Immature natural killer cell (primary cell): ENCODE data around the gene HOXB7. TPM values are rescaled to one million over a fixed set of nuclear protein-coding genes. Genes with fewer than 3 reads are reported as not detected.

ENCODE experiments used
- DNase-seq, 3 donors: peaks; one replicate each; pipeline ENCODE4 v3.0.0; 2022; ENCODE audit warnings: mixed read lengths in 1 of 3
- H3K27ac Mint-ChIP-seq, 6 donors: one replicate each; pipeline ENCODE4 v1.8.0; 2020; ENCODE audit warnings: mixed read lengths in 6 of 6, mild to moderate bottlenecking in 5 of 6, inconsistent platforms in 4 of 6, moderate library complexity in 3 of 6
- H3K27me3 Mint-ChIP-seq, 3 donors: one replicate each; pipeline ENCODE4 v1.8.0; 2020 to 2021; ENCODE audit warnings: low read depth in 3 of 3, mild to moderate bottlenecking in 3 of 3, mixed read lengths in 3 of 3, moderate library complexity in 3 of 3, inconsistent platforms in 1 of 3
- H3K36me3 Mint-ChIP-seq, 3 donors: one replicate each; pipeline ENCODE4 v1.8.0; 2020; ENCODE audit warnings: mixed read lengths in 3 of 3, inconsistent platforms in 2 of 3, mild to moderate bottlenecking in 2 of 3
- H3K4me1 Mint-ChIP-seq, 2 donors: one replicate each; pipeline ENCODE4 v1.8.0; 2020; ENCODE audit warnings: inconsistent platforms in 2 of 2, mild to moderate bottlenecking in 2 of 2, mixed read lengths in 2 of 2, moderate library complexity in 1 of 2
- H3K4me3 Mint-ChIP-seq, 5 donors: one replicate each; pipeline ENCODE4 v1.8.0; 2020; ENCODE audit warnings: mild to moderate bottlenecking in 5 of 5, mixed read lengths in 5 of 5, inconsistent platforms in 3 of 5, moderate library complexity in 3 of 5
- H3K9me3 Mint-ChIP-seq, 6 donors: one replicate each; pipeline ENCODE4 v1.8.0; 2020; ENCODE audit warnings: mild to moderate bottlenecking in 6 of 6, mixed read lengths in 6 of 6, inconsistent platforms in 4 of 6, moderate library complexity in 3 of 6
- polyA plus RNA-seq, 3 donors: library from polyadenylated mRNA; unstranded; fragments of 300-500 nt; fragmentation: Illumina TruSeq; gene quantifications; one replicate each; pipeline ENCODE4 v1.2.3, GENCODE V29; 2021

The HOXB7 gene
- polyA plus RNA-seq, 3 donors from 2014 or later: 0.39 to 1.8 (median 1.5) TPM

DNA sequence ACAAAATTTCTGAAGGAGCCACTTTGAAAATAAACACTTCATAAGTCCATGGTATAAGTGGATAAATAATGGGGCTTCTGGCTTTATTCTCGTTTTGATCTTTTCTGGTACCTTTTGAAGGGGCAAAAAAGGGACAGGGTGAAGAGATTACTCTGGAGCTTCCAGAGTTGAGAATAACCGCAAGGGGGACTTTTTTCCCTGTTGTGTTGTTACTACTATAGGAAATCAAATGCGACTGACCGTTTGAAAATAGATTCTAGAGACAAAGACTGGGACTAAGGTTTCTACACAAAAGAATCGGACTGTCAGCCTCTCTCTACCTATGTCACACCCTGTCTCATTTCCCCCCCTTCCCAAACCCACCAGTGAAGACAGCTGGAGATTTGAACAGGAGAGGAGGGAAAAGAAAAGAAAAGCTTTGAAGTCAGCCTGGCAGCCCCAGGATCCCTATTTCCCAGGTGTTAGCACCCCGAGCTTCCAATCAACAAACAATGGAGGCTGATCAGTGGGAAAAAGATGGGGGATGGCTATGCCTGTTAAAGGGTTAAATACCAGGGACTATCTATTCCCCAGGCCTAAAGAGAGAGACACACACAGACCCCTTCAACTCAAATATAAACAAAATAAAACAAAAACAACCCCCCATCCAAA, 41.0 kb downstream of the HOXB7 start:
- H3K27ac Mint-ChIP-seq: no peak overlapping the region
- DNase-seq: no peak
- H3K4me3 Mint-ChIP-seq: no peak overlapping the region
- peaks cover 0 to 19% (median 7%) of the 10 kb centered on the region in 3 donors for H3K36me3 Mint-ChIP-seq
- no peaks in the 10 kb centered on the region for H3K9me3 Mint-ChIP-seq
- H3K27me3 Mint-ChIP-seq: peaks cover under 1 to 3% (median under 1%) of the 10 kb centered on the region in 3 donors
- H3K4me1 Mint-ChIP-seq: peaks cover 18 to 22% of the 10 kb centered on the region in 2 donors

DNA sequence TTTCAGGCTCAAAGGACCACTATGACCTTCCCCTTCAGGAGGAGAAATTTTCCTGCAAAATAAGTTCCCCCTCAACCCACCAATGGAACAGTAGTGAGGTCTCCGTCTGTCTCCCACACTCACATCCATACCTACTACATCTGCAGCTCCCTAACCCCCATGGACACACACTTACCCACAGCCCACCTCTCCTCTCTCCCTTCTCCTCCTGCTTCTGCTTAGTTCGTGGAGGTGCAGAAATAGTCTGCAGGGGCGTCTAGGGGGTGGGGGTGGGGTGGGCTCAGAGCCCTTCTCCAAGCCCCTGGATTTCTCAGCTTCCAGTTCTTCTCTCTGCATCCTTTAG, 41.6 kb downstream of the HOXB7 start:
- no peak for DNase-seq
- H3K4me1 Mint-ChIP-seq: peaks cover 14 to 16% of the 10 kb centered on the region in 2 donors
- peaks cover 2 to 5% (median 4%) of the 10 kb centered on the region in 3 donors for H3K27me3 Mint-ChIP-seq
- H3K9me3 Mint-ChIP-seq: no peaks in the 10 kb centered on the region
- no peak overlapping the region for H3K27ac Mint-ChIP-seq
- H3K4me3 Mint-ChIP-seq: no peak overlapping the region
- H3K36me3 Mint-ChIP-seq: peaks cover 0 to 22% (median 7%) of the 10 kb centered on the region in 3 donors

DNA sequence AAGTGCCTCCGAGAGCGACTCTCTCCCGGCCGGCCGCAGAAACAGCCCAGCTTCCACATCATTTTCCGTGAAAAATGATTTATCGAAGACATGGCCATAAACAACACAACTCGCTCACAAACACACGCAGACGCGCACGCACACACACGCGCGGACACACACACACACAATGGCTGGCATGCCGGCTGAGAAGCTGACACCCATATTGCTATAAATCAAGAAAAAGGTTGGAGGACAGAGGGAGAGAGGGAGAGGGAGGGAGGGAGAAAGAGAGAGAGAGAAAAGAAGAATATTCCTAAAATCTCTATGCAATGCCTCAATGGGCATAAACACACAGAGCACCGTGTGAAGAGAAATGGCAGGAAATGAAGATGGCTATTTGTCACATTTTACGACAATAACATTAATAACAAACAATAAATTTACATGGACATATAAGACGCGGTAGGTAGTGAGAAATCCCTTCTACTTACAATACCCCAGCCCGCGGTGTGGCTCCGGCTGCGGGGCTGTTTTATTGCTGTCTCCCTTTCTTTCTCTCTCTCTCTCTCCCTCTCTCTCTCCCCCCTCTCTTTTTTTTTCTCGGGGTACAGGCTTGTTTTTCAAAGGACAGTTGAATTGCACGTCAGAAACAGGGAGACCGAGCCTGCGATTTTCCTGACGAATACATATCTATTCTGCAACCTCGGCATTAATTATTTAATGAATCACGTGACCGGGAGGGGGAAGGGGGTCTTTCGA, 42.1 kb downstream of the HOXB7 start:
- no peak for DNase-seq
- Mint-ChIP-seq H3K9me3 (no peaks in the 10 kb centered on the region), H3K4me1 (peaks cover 11 to 13% of the 10 kb centered on the region in 2 donors), H3K4me3 (no peak overlapping the region), H3K27ac (no peak overlapping the region), H3K36me3 (peaks cover 0 to 22% (median 7%) of the 10 kb centered on the region in 3 donors), H3K27me3 (peaks cover 2 to 5% (median 4%) of the 10 kb centered on the region in 3 donors)

DNA sequence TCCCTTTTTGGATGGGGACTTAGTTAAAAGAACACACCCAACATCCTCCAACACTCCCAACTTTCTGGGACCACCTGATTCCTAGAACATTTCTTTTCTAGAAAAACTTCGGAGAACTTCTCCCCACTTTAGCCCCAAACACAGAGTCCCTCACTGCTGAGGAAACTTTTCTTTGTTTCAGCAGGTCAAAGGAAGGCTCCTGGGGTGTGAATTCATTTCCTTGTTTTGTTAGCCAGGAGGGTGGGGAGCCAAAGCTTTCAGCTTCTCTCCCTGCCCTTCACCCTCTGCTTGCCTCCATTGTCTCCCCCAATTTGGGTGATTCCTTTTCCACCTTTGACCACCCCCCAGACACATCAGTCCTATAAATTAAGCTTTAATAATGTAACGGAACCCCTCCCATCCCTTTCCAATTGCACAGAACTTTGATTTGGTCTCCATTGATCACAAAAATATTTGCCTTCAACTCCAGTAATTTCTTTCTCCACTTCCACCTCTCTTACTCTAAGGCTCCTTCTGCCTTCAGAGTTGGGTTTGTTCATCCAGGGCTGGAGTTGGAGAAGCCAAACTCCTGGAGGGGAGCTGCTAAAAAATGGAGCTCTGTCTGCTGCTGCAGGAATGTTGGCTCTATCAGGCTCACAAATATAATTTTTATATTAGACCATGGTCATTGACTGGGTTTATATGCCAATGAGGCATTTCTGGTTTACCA, 43.0 kb downstream of the HOXB7 start:
- H3K9me3 Mint-ChIP-seq: no peaks in the 10 kb centered on the region
- peaks cover 3 to 7% of the 10 kb centered on the region in 2 donors for H3K4me1 Mint-ChIP-seq
- no peak overlapping the region for H3K4me3 Mint-ChIP-seq
- no peak overlapping the region for H3K27ac Mint-ChIP-seq
- peaks cover 0 to 22% (median 12%) of the 10 kb centered on the region in 3 donors for H3K36me3 Mint-ChIP-seq
- no peak for DNase-seq
- peaks cover 2 to 5% (median 4%) of the 10 kb centered on the region in 3 donors for H3K27me3 Mint-ChIP-seq

DNA sequence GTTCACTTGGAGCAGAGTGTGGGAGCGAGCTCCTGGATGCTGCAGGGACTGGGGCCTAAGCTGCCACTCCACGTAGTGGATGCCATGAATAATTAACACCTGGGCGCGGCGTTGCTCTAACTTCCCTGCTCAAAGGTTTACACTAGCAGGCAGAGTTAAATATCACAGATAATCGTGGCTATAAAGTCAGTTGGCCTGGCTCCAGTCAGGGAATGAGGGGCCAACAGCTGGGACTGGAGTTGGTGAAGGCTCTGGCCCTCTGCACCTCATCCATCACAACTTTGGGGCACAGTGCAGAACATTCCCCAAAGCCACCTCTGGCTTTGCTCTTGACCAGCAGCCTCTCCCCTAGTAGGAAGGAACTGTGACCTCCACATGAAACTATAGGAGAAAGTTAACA, 43.6 kb downstream of the HOXB7 start:
- Mint-ChIP-seq H3K36me3 (peaks cover 0 to 22% (median 12%) of the 10 kb centered on the region in 3 donors), H3K27me3 (peaks cover 2 to 5% (median 4%) of the 10 kb centered on the region in 3 donors), H3K27ac (no peak overlapping the region), H3K9me3 (no peaks in the 10 kb centered on the region), H3K4me3 (no peak overlapping the region), H3K4me1 (peaks cover 7 to 11% of the 10 kb centered on the region in 2 donors)
- DNase-seq: no peak

DNA sequence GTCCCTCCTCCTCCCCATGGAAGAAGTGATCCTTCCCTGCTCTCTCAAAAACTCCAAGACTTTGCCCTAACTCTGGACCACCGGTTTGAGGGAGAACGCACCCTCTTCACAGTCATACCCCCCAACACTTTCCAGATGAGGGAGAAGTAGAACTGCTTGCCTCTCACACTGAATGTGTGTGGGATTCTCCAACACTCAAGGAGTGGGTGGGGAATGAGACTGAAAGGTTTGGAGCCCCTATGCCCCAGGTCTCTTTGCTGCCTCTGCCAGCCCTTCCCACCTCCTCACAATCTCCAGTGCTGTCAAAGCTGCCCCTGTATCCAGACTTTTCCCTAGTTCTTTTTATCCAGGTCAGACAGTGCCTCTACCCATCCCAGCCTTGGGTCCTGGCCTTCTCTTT, 44.1 kb downstream of the HOXB7 start:
- peaks cover 0 to 23% (median 9%) of the 10 kb centered on the region in 3 donors for H3K36me3 Mint-ChIP-seq
- H3K27me3 Mint-ChIP-seq: peaks cover 2 to 5% (median 4%) of the 10 kb centered on the region in 3 donors
- H3K4me1 Mint-ChIP-seq: peaks cover 12 to 16% of the 10 kb centered on the region in 2 donors
- no peak overlapping the region for H3K4me3 Mint-ChIP-seq
- no peak for DNase-seq
- no peaks in the 10 kb centered on the region for H3K9me3 Mint-ChIP-seq
- no peak overlapping the region for H3K27ac Mint-ChIP-seq

DNA sequence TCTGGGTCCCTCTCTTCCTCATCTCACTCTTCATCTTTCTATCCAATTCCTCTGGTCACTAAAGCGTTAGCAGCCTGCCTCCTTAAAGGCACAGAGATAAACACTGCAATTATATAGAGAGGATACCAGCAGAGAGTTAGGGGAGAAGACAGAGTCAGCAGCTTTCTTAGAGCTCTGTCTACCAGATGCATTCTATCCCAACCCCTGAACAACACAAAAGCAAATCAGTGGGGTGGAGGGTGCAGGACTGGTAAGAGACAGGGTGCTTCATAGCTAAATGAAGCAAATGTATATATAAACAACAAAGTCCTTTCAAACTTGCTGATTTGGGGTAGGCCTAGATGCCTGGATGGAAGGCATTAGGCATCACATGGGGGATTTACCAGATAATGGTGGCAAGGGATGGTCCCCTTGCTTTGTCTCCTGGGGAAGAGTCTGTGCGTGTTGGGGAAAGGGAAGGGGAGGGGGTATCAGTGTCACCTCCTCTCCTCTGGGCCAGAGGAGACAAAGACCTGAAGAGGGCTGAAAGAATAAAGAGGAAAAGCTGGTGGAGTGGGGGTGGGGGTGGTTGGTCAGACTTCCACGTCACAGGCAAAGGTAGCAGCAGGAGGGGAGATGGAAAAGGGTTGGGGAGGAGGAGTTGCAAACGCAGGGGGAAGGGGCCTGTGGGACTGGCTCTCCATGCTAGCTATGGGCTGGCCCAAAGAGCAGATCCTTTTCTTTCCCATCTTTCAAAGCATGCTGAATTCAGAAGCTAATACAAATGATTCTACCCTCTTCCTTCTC, 44.7 kb downstream of the HOXB7 start:
- no peak overlapping the region for H3K27ac Mint-ChIP-seq
- peaks cover 0 to 19% (median 5%) of the 10 kb centered on the region in 3 donors for H3K36me3 Mint-ChIP-seq
- H3K9me3 Mint-ChIP-seq: no peaks in the 10 kb centered on the region
- no peak overlapping the region for H3K4me3 Mint-ChIP-seq
- peaks cover 18 to 22% of the 10 kb centered on the region in 2 donors for H3K4me1 Mint-ChIP-seq
- peaks cover 2 to 4% (median 3%) of the 10 kb centered on the region in 3 donors for H3K27me3 Mint-ChIP-seq
- no peak for DNase-seq

DNA sequence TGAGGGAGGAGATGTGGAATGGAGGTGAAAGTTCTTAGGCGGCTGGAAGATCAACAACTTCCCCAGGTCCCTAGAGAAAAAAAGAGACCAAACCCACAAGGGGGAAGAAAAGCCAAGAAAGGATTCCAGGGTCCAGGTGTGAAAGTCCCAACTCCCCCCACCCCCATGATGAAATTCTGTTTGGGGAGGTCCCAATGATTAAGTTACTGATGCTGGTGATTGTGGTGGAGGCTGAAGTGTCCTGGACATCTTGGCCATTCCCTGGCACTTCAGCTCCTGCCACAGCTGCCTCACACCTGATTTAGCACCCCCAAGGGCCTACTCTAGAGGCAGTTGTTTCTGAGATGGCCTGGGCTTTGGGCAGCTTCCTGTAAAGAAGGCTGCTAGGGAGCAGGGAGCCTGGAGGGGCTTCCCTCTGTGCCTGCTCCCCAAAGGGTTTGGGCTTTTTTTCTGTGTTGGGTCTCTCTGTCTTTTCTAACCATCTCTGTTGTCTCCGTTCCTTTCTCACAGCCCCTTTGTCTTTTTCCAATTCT, 45.7 kb downstream of the HOXB7 start:
- Mint-ChIP-seq H3K27ac (no peak overlapping the region), H3K4me1 (peaks cover 22 to 23% of the 10 kb centered on the region in 2 donors), H3K27me3 (peaks cover 2 to 6% (median 3%) of the 10 kb centered on the region in 3 donors), H3K36me3 (peaks cover 0 to 19% (median 5%) of the 10 kb centered on the region in 3 donors), H3K4me3 (no peak overlapping the region), H3K9me3 (no peaks in the 10 kb centered on the region)
- DNase-seq: no peak

DNA sequence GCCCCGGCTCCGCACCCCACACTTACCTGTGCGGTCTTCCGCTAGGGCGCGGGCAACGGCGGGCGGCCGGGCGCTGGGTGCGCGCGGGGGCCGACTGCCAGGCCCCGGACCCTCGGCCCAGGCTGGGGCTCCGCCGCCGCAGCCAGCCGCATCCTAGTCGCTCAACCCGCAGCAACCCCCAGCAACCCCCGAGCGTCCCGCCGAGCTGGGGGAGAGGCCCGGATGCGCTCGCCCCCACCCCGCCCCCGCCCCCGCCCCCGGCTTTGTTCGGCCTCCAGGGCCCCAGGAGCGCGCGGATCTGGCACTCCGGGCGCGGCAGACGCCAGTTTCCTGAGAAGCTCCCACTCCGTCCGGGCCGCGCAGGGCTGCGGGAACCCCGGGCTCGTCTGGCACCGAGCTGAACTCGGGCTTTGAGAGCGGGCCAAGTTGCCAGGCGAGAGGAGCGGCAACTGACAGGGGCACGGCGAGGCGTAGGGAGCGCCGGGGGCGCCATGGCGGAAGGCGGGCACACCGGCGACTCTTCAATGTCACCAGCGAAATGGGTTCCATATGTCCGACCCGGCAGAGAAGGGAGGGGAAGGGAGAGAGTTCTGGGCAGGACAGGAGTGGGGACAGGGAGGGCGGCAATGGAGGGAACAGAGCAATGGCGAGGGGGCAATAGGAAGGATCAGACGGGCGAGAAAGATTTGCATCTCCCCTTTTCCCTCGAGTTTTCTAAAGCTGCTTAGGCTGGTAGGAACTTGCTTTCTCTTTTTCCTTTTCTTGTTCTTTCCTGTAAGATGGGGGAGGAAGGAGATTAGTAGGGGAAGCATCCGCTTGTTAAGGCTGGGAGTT, 46.4 kb downstream of the HOXB7 start:
- Mint-ChIP-seq H3K27ac (no peak overlapping the region), H3K36me3 (peaks cover 0 to 15% (median 5%) of the 10 kb centered on the region in 3 donors), H3K4me3 (peak overlapping the region in 2 of 5 donors; percentile 9 to 44), H3K27me3 (peaks cover 2 to 6% (median 3%) of the 10 kb centered on the region in 3 donors), H3K9me3 (no peaks in the 10 kb centered on the region), H3K4me1 (peaks cover 22 to 23% of the 10 kb centered on the region in 2 donors)
- no peak for DNase-seq

DNA sequence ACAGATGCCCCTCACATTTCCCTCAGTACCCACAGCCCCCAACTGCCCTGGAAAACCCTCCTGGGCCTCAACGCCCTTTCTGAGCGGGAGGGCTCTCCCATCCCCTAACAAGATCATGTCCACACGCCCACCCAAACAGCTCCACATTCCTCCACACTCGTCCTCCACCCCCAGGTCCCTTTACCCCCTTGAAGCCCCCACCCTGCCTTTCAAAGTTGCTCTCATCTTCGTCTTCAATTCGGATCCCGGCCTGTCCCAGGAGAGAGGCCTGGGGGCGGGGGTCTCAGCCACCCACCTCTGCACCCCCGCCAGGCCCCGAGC, 47.0 kb downstream of the HOXB7 start:
- H3K36me3 Mint-ChIP-seq: peaks cover 0 to 12% (median 7%) of the 10 kb centered on the region in 3 donors

DNA sequence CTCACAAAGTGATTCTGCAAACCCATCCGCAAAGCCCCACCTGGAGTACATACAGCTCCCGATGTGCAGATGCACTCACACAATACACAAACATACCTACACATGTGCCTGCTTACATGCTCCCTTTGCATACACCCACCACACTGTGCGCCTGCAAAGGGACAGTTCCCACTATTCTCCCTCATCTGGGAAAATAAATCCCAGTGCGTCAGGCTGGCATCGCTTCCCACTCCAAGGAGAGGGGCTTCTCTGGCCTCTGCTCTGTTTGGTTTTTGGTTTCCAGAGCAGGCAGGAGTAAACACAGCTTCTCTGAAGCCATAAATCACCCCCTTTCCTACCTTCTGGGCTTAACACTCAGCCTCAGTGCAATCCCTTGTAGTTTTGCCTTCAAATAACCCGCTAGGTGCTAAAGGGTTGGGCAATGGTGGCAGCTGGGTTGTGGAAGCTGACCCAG, 47.4 kb downstream of the HOXB7 start:
- no peak for DNase-seq
- H3K36me3 Mint-ChIP-seq: peaks cover 0 to 17% (median 11%) of the 10 kb centered on the region in 3 donors
- H3K27ac Mint-ChIP-seq: no peak overlapping the region
- H3K4me1 Mint-ChIP-seq: peaks cover 22 to 23% of the 10 kb centered on the region in 2 donors
- H3K27me3 Mint-ChIP-seq: peaks cover 2 to 6% (median 4%) of the 10 kb centered on the region in 3 donors
- H3K9me3 Mint-ChIP-seq: no peaks in the 10 kb centered on the region
- peak overlapping the region in 1 of 5 donors; percentile 32 for H3K4me3 Mint-ChIP-seq

More for the DNA sequence above, 47.0 kb downstream of the HOXB7 start:
- Mint-ChIP-seq H3K4me3 (peak overlapping the region in 1 of 5 donors; percentile 32), H3K4me1 (peaks cover 22 to 23% of the 10 kb centered on the region in 2 donors), H3K27ac (peak overlapping the region in 1 of 6 donors; percentile 36), H3K27me3 (peaks cover 2 to 6% (median 4%) of the 10 kb centered on the region in 3 donors), H3K9me3 (no peaks in the 10 kb centered on the region)
- DNase-seq: no peak

DNA sequence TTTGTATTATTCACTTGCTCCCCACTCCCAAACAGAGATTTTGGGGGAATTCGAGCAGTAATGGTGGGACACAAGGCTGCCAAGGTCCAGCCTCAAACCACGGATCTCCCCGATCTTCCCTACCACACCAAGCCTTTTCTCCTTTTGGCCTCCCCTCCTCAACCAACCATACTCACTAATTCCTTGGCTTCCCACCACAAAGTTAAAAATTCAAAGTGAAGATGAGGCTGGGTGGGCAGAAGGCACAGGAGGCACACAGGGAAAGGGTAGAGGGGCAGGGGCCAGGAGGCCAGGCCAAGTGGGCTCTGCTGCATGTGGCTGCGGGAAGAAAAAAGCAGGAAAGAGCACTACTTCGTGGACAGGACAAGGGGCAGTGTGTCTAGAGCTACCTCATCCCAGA, 47.9 kb downstream of the HOXB7 start:
- H3K27ac Mint-ChIP-seq: no peak overlapping the region
- H3K27me3 Mint-ChIP-seq: peaks cover 2 to 6% (median 4%) of the 10 kb centered on the region in 3 donors
- H3K36me3 Mint-ChIP-seq: peaks cover 0 to 17% (median 13%) of the 10 kb centered on the region in 3 donors
- no peaks in the 10 kb centered on the region for H3K9me3 Mint-ChIP-seq
- no peak overlapping the region for H3K4me3 Mint-ChIP-seq
- DNase-seq: no peak
- peaks cover 22 to 23% of the 10 kb centered on the region in 2 donors for H3K4me1 Mint-ChIP-seq
